ENCODE measurements around the gene NOP10.
"Not testable (repeated sequence)": the region's sequence is repeated elsewhere in the genome, so short reads cannot be mapped to it uniquely, and the experiment has no call there.

- TF ChIP-seq POLR2A, POLR2AphosphoS5, TAF1 (IDR thresholded peaks at IDR 0.05; ENCODE audit: low read depth, low read length): not testable (repeated sequence)
These were observed 10.1 kb upstream of the NOP10 start for GRCh38 chr15:34352996-34353395.
